ENCODE results near the gene PPM1F. TPM values are rescaled to one million over a fixed set of nuclear protein-coding genes. Genes with fewer than 3 reads are reported as not detected.
"Not testable (repeated sequence)": the region's sequence is repeated elsewhere in the genome, so short reads cannot be mapped to it uniquely, and the experiment has no call there.

Gene PPM1F
- total RNA-seq, 4 donors from 2014 or later: 18.3 to 29.5 (median 25.8) TPM

- TF ChIP-seq CTCF (IDR thresholded peaks at IDR 0.05) (no peak), POLR2A (IDR thresholded peaks at IDR 0.05) (no peak)
- WGBS, 2 donors: 86 to 91% methylated on average over 17 to 18 of the region's 18 CpGs
- no peak for DNase-seq (ENCODE audit: low spot score in 2 of 2)
- no peak overlapping the region for H3K4me3 ChIP-seq (ENCODE audit: low read depth, poor library complexity, severe bottlenecking)
- intact Hi-C loops (cut with DNase I; ENCODE audit: low total_unique reads): no loop called here
Observed at GRCh38 chr22:21943571-21944448, 8.8 kb downstream of the PPM1F start.

- H3K4me3 ChIP-seq (ENCODE audit: low read depth, poor library complexity, severe bottlenecking): no peak overlapping the region
- intact Hi-C loops (cut with DNase I; ENCODE audit: low total_unique reads): no loop called here
- DNase-seq (ENCODE audit: low spot score in 2 of 2): peak; percentile 83 to 96
- WGBS, 2 donors: 27 to 33% methylated on average over 16 to 19 of the region's 19 CpGs
- no peak for TF ChIP-seq CTCF (IDR thresholded peaks at IDR 0.05)
- no peak for TF ChIP-seq POLR2A (IDR thresholded peaks at IDR 0.05)
Observed at GRCh38 chr22:21942407-21943343, 10.0 kb downstream of the PPM1F start.

- no peak for DNase-seq (ENCODE audit: low spot score in 2 of 2)
- TF ChIP-seq POLR2A (IDR thresholded peaks at IDR 0.05) (no peak), CTCF (IDR thresholded peaks at IDR 0.05) (no peak)
- intact Hi-C loops (cut with DNase I; ENCODE audit: low total_unique reads): no loop called here
- WGBS, 2 donors: 68 to 76% methylated on average over 8 of the region's 8 CpGs
- H3K4me3 ChIP-seq (ENCODE audit: low read depth, poor library complexity, severe bottlenecking): no peak overlapping the region
Observed at GRCh38 chr22:21941921-21942320, 10.7 kb downstream of the PPM1F start.

- intact Hi-C loops (cut with DNase I; ENCODE audit: low total_unique reads): no loop called here
- TF ChIP-seq POLR2A (IDR thresholded peaks at IDR 0.05): no peak
- no peak for DNase-seq (ENCODE audit: low spot score in 2 of 2)
- H3K4me3 ChIP-seq (ENCODE audit: low read depth, poor library complexity, severe bottlenecking): no peak overlapping the region
- 64 to 73% methylated on average over 3 of the region's 3 CpGs for WGBS, 2 donors
Observed at GRCh38 chr22:21940521-21940920, 12.1 kb downstream of the PPM1F start.

GRCh38 chr22:21939935-21940334 is 12.7 kb downstream of the PPM1F start:
- not testable (repeated sequence) for H3K4me3 ChIP-seq (ENCODE audit: low read depth, poor library complexity, severe bottlenecking); DNase-seq (ENCODE audit: low spot score in 2 of 2)
- WGBS, 2 donors: 69 to 70% methylated on average over 5 of the region's 5 CpGs
- intact Hi-C loops (cut with DNase I; ENCODE audit: low total_unique reads): loop anchor here (10.0 kb wide), 1 partner anchor 205 kb away; the partner anchor contains the start of gene YPEL1

GRCh38 chr22:21939461-21939913 is 13.2 kb downstream of the PPM1F start:
- TF ChIP-seq CTCF (IDR thresholded peaks at IDR 0.05) (no peak), POLR2A (IDR thresholded peaks at IDR 0.05) (no peak)
- WGBS, 2 donors: 58 to 71% methylated on average over 9 to 10 of the region's 10 CpGs
- no peak overlapping the region for H3K4me3 ChIP-seq (ENCODE audit: low read depth, poor library complexity, severe bottlenecking)
- DNase-seq (ENCODE audit: low spot score in 2 of 2): no peak
- intact Hi-C loops (cut with DNase I; ENCODE audit: low total_unique reads): loop anchor here (10.0 kb wide), 1 partner anchor 205 kb away; the partner anchor contains the start of gene YPEL1

Data from lower leg skin (tissue), 4 donors.